GM19193 (cell line): Measurements from ENCODE around the gene LSS.

ENCODE experiments used
- POLR2A ChIP-seq: IDR thresholded peaks from 4 replicates; pipeline ENCODE4 v1.6.1; 2011; ENCODE audit not compliant: insufficient read depth, insufficient read length; ENCODE audit errors: extremely low read depth

The LSS gene

GRCh38 chr21:46158666-46159300 is 69.8 kb downstream of the LSS start:
- TF ChIP-seq POLR2A: no peak

GRCh38 chr21:46157987-46158451 is 70.6 kb downstream of the LSS start:
- no peak for TF ChIP-seq POLR2A

GRCh38 chr21:46157396-46157986 is 71.1 kb downstream of the LSS start:
- TF ChIP-seq POLR2A: no peak

- no peak for TF ChIP-seq POLR2A
Measured at GRCh38 chr21:46156678-46157077, 71.9 kb downstream of the LSS start.

DNA sequence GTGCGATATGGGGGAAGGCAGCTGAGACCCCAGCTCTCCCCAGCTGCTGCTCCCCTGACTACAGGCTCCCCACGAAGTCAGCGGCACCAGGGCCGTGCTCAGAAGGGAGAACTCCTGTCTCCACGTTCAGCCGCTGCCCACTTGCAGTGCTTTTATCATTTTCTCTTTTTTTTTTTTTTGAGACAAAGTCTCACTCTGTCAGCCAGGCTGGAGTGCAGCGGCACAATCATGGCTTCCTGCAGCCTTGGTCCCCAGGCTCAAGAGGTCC is 72.3 kb downstream of the LSS start:
- no peak for TF ChIP-seq POLR2A

GRCh38 chr21:46155514-46156377 is 72.8 kb downstream of the LSS start, which contains the start of gene FTCD:
Gene FTCD (minus strand): TSS chr21:46155579. CDS start chr21:46155523, 56 bp downstream.
- no peak for TF ChIP-seq POLR2A

DNA sequence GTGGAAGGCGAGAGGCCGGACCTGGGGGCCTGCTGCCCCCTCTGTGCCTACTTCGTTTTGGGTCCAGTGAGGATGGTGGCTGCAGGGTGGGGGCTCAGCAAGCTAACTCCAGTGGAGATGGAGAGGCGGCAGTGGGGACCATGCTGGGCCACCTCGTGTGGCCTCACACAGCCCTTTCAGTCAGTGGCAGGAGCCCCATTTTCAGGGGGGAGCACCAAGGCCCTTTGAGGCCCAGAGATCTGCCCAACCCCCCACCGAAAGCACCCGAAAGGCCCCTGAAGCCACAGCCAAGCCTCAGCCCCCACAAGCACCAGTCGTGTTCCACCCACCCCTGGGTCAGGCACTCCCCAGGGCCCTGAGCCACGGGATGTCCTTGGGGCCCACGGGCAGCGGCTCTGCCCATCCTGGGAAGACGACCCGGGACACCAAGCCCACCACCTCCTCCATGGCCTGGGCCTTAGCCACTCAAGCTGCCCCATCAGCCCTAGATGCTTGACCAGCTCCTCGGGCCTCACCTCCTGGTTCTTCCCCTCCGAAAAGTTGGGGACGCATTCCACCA is 73.5 kb downstream of the LSS start:
- no peak for TF ChIP-seq POLR2A

- TF ChIP-seq POLR2A: no peak
Measured at GRCh38 chr21:46154155-46154954, 74.2 kb downstream of the LSS start.

DNA sequence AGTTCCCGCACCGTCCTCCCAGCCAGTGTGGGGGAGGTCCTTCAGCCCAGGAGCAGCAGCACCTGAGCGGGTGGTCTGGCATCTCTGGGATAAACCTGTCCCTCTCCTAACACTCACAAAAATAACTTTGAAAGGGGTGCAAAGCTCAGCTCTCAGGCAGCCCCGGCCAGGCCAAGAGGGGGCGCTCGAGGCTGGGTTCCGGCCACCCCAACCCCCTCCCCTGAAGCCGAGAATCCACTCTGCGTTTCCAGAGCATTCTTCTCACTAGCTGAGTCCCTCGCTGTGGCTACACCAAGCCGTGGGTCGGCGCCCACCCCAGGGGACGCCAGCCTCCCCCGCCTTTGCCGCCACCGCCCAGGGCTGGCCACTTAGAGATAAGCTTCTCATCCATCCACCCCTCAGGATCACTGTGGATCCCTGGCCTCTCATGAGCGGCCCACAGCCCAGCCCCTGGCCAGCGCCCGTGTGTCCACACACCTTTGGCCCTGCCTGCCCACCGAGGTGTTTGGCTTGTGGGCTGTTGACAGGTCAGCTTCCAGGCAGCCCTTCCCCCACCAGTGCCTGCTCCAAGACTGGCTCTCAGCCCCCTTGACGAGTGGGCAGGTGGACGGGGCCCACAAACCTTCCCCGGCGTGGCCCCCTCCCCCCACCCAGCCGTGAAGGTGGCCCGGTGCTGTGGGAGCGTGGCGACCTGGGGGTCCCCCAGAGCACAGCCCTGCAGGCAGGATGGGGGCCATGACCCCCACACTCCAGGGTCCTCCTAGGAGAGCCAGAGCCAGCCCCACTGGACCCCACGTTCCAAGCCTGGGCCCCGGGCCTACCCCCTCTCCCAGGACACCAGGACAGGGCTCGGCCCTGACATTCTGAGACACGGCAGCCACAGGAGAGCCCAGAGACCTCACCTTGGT is 75.1 kb downstream of the LSS start:
- TF ChIP-seq POLR2A: no peak

GRCh38 chr21:46152927-46153246 is 75.7 kb downstream of the LSS start:
- TF ChIP-seq POLR2A: no peak

DNA sequence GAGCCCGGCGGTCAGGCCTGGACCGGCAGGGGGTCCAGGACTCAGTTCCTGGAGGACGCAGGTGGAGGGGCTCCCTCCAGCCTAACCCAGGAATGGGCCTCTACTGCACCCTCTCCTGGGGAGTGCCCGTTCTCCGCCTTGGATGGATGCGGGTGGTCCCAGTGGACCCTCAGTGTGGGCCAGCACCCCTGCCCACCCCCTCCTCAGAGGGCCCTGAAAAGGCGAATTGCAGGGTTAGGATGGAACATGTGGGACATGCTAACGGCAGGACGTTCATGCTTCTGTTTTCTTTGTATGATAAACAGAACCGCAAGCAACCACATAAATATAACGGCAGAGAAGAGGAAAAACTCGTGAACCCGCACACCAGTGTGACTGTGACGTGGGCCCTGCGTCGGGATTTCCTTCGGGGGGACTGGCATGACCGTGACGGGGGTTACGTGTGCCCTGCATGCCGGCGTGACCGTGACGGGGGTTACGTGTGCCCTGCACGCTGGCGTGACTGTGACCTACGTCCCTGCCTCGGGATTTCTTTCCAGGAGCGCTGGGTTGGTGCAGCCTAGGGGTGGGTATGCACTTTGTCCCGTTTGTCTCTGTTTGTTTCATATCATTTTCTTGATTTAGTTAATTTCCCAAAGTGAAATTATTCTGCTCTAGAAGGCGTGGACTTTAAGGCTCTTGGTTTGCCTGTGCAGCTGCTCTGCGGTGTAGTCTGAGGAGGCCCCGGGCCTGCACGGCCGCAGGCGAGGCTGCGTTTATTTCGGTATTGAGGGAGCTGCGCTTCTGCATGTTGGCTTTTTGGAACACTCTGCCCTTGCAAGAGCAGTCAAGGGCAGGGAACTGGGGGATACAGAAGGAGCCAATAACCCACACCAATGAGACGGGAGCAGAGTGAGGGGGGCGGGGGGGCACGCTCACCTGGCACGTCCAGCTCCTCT is 76.3 kb downstream of the LSS start:
- TF ChIP-seq POLR2A: no peak

DNA sequence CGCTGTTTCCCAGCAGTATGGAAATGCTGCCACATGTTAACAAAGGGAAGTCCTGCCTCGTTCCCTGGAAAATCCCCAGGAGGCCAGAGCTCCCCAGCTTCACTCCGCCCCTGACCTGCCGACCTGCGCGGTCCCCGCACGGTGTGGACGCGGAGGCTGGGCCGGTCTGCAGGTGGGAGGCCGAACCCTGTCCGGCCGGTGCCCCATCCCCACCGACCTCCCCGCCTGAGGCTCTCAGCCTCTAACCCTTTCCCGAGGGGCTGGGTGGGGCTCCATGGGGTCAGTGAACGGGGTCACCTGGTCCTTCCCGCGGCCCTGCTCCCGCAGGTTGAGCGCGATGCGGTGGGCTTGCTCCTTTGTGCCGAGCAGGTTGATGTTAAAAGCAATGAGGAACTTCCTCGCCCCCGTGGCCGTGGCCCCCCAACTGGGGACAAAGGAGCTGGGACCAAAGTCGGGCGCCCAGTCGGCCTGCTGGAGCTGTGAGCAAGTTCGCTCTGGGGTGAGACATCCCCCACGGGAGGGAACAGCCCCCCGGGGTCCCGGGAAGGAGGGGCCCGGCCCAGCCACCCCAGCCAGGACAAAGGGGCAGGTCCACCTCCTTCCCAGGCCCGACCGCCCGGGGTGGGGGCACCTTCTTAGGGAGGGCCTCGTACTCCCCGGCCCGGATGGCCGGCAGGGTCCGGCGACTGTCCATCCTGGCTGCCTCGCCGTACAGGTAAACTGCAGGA is 77.1 kb downstream of the LSS start:
- no peak for TF ChIP-seq POLR2A

GRCh38 chr21:46150491-46151121 is 78.0 kb downstream of the LSS start:
- no peak for TF ChIP-seq POLR2A
